ENCODE measurements around the gene CST9L.

CST9L gene, protein sequence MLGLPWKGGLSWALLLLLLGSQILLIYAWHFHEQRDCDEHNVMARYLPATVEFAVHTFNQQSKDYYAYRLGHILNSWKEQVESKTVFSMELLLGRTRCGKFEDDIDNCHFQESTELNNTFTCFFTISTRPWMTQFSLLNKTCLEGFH

GRCh38 chr20:23568320-23568970, at the start of gene CST9L:
CST9L (minus strand) TSS chr20:23568484; CDS start chr20:23568450, 34 bp downstream.
- DNase-seq (ENCODE audit: low read depth, low spot score), result no peak
- in situ Hi-C loops (cut with HindIII; ENCODE audit: low sequenced_read_pairs), result no loop called here
- TF ChIP-seq, protein P1, sequence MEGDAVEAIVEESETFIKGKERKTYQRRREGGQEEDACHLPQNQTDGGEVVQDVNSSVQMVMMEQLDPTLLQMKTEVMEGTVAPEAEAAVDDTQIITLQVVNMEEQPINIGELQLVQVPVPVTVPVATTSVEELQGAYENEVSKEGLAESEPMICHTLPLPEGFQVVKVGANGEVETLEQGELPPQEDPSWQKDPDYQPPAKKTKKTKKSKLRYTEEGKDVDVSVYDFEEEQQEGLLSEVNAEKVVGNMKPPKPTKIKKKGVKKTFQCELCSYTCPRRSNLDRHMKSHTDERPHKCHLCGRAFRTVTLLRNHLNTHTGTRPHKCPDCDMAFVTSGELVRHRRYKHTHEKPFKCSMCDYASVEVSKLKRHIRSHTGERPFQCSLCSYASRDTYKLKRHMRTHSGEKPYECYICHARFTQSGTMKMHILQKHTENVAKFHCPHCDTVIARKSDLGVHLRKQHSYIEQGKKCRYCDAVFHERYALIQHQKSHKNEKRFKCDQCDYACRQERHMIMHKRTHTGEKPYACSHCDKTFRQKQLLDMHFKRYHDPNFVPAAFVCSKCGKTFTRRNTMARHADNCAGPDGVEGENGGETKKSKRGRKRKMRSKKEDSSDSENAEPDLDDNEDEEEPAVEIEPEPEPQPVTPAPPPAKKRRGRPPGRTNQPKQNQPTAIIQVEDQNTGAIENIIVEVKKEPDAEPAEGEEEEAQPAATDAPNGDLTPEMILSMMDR (IDR thresholded peaks at IDR 0.05; ENCODE audit: low read depth, low read length), result no peak
- no peak within 1 kb of the TSS for H3K4me3 ChIP-seq (ENCODE audit: low read depth, low read length)

DNA sequence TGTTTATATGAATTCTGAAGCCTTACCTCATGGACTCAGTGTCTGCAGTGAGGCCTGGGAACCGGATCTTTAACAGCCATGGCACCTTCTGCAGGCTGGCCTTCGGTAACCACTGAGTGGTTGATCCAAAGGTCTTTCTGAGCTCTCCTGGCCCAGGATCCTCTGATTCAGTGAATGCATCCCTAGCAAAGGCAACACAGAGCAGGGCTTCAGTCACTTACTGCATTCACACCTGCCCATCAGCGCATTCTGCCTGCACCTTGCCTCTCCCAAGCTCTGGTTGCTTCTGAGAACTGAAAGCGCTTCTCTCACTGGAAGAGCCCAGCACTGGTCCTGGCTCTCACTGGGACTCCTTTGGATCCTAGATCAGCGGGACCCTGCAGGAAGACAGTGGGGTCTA, 45.9 kb upstream of the CST9L start:
- in situ Hi-C loops (cut with HindIII; ENCODE audit: low sequenced_read_pairs), result no loop called here
- TF ChIP-seq, protein P1 (IDR thresholded peaks at IDR 0.05; ENCODE audit: low read depth, low read length), result no peak

GRCh38 chr20:23613676-23614075, 45.4 kb upstream of the CST9L start:
- TF ChIP-seq, protein P1 (IDR thresholded peaks at IDR 0.05; ENCODE audit: low read depth, low read length), result no peak
- in situ Hi-C loops (cut with HindIII; ENCODE audit: low sequenced_read_pairs), result no loop called here
- DNase-seq (ENCODE audit: low read depth, low spot score), result no peak
- no peak overlapping the region for H3K4me3 ChIP-seq (ENCODE audit: low read depth, low read length)

More for the DNA sequence above, 45.9 kb upstream of the CST9L start:
- no peak for DNase-seq (ENCODE audit: low read depth, low spot score)
- no peak overlapping the region for H3K4me3 ChIP-seq (ENCODE audit: low read depth, low read length)

DNA sequence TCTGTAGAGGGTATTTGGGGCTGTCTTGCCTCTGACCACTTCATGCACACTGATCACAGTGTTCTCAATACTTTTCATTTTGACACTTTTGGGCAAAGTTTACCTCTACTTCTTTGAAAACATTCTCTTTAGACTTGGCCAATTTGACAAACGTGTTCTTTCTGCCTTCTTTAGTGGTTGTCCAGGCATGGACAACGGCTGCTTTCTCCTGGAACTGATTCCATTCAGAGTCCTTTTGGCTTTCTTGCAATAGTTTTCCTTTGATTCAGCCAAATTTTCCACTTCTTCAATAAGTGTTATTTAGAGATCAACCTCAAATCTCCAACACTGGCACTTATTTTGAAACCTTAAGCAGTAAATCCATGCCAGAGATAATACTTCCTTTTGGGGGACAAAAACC, 44.1 kb upstream of the CST9L start:
- H3K4me3 ChIP-seq (ENCODE audit: low read depth, low read length), result no peak overlapping the region
- TF ChIP-seq, protein P1 (IDR thresholded peaks at IDR 0.05; ENCODE audit: low read depth, low read length), result no peak
- no peak for DNase-seq (ENCODE audit: low read depth, low spot score)
- in situ Hi-C loops (cut with HindIII; ENCODE audit: low sequenced_read_pairs), result no loop called here

GRCh38 chr20:23609486-23610109, 41.3 kb upstream of the CST9L start:
- H3K4me3 ChIP-seq (ENCODE audit: low read depth, low read length), result no peak overlapping the region
- TF ChIP-seq, protein P1 (IDR thresholded peaks at IDR 0.05; ENCODE audit: low read depth, low read length), result no peak
- in situ Hi-C loops (cut with HindIII; ENCODE audit: low sequenced_read_pairs), result no loop called here
- no peak for DNase-seq (ENCODE audit: low read depth, low spot score)

DNA sequence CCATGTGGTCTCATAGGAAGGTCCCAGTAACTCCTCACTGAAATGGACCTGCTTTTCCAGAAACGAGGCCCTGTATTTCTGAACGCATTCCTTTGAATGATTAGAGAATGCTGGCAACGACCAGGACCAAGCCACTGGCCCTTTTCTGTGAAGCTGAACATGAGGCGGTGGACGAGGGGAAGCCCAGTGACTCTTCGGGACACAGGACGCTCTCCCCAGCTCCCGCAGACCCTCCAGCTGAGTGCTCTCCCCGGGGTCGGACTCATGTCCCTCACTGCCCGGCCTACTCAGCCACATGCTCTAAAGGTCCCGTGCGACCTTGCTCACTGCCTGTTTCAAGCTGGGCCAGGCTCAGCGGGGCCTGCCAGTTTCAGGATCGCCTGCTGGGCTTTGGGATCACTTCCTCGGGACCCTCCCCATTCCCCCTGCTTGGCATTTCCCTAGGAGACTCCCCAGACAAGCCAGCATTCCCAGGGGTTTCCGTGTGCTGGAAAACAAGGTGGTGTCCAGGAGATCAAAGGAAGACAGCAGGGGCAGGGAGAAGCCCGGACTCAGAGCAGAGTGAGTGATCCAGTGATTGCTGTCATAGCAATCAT, 40.1 kb upstream of the CST9L start:
- in situ Hi-C loops (cut with HindIII; ENCODE audit: low sequenced_read_pairs), result no loop called here
- DNase-seq (ENCODE audit: low read depth, low spot score), result no peak
- TF ChIP-seq, protein P1 (IDR thresholded peaks at IDR 0.05; ENCODE audit: low read depth, low read length), result no peak
- H3K4me3 ChIP-seq (ENCODE audit: low read depth, low read length), result no peak overlapping the region
